Measurements from ENCODE around the gene MMP23B.

DNA sequence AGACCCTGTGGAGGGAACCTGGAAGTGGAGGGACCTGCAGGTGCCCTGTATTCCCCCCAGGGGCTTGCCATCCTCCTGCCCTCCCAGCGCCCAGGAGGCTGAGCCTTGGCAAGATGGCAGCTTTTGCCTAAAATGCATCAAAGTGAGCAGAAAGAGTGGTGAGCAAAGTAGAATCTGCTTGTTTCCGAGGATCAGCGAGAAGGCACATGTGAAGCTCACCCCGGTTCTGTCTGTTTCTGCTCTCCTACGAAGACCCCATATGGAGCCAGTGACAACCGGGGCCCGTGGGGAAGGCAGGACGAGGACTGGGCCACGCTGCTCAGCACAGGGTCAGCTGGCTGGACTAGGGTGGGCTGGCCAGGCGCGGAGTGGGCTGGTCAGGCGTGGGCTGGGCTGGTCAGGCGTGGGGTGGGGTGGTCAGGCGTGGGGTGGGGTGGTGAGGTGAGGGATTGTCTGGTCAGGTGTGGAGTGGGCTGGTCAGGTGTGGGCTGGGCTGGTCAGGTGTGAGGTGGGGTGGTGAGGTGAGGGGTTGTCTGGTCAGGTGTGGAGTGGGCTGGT is 26.9 kb upstream of the MMP23B start:
- TF ChIP-seq CTCF (IDR thresholded peaks at IDR 0.05; ENCODE audit: poor library complexity) (no peak), EZH2 (IDR thresholded peaks at IDR 0.05; ENCODE audit: borderline replicate concordance) (no peak)
